ENCODE data around the gene FGR. TPM values are rescaled to one million over a fixed set of nuclear protein-coding genes. Genes with fewer than 3 reads are reported as not detected.

The FGR gene
- total RNA-seq, 1 donor from 2014 or later, result not detected

DNA sequence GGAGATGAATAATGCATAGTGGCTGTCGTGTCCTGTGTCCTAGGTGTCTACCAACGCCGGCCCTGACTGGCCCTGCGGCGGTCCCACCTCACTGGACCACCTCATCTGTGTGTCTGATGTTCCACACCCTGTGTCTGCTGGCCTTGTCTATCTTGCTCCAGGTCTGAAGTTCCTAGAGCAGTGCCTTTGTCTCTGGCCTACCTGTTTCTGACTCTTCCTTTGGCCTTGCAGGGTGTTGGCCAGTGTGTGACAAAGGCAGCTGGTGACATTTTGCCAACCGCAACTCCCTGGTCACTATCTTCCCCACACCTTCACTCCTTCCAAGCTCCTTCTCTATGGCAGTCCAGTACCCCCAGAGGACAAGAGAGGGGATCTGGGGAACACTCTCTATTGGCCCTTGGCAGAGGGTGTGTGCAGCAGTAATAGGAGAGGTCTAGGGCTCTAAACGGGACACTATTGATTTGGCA, 29.7 kb downstream of the FGR start:
- Mint-ChIP-seq H3K27me3 (ENCODE audit: low read depth) (no peaks in the 10 kb centered on the region), H3K4me1 (ENCODE audit: low read depth) (peaks cover 21% of the 10 kb centered on the region), H3K9me3 (ENCODE audit: low read depth) (no peaks in the 10 kb centered on the region), H3K36me3 (ENCODE audit: low read depth) (no peaks in the 10 kb centered on the region), H3K4me3 (ENCODE audit: unreplicated experiment) (no peak overlapping the region), H3K27ac (ENCODE audit: unreplicated experiment) (no peak overlapping the region)
- TF ChIP-seq, protein P1, sequence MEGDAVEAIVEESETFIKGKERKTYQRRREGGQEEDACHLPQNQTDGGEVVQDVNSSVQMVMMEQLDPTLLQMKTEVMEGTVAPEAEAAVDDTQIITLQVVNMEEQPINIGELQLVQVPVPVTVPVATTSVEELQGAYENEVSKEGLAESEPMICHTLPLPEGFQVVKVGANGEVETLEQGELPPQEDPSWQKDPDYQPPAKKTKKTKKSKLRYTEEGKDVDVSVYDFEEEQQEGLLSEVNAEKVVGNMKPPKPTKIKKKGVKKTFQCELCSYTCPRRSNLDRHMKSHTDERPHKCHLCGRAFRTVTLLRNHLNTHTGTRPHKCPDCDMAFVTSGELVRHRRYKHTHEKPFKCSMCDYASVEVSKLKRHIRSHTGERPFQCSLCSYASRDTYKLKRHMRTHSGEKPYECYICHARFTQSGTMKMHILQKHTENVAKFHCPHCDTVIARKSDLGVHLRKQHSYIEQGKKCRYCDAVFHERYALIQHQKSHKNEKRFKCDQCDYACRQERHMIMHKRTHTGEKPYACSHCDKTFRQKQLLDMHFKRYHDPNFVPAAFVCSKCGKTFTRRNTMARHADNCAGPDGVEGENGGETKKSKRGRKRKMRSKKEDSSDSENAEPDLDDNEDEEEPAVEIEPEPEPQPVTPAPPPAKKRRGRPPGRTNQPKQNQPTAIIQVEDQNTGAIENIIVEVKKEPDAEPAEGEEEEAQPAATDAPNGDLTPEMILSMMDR (IDR thresholded peaks at IDR 0.05), result no peak
- no peak for DNase-seq (ENCODE audit: low spot score)

- Mint-ChIP-seq H3K9me3 (ENCODE audit: low read depth) (no peaks in the 10 kb centered on the region), H3K4me3 (ENCODE audit: unreplicated experiment) (peak overlapping the region; percentile 95), H3K27ac (ENCODE audit: unreplicated experiment) (peak overlapping the region; percentile 59), H3K36me3 (ENCODE audit: low read depth) (no peaks in the 10 kb centered on the region), H3K27me3 (ENCODE audit: low read depth) (no peaks in the 10 kb centered on the region), H3K4me1 (ENCODE audit: low read depth) (peaks cover 21% of the 10 kb centered on the region)
- TF ChIP-seq, protein P1 (IDR thresholded peaks at IDR 0.05), result no peak
- no peak for DNase-seq (ENCODE audit: low spot score)
Measured at GRCh38 chr1:27604579-27605299, 30.2 kb downstream of the FGR start.

DNA sequence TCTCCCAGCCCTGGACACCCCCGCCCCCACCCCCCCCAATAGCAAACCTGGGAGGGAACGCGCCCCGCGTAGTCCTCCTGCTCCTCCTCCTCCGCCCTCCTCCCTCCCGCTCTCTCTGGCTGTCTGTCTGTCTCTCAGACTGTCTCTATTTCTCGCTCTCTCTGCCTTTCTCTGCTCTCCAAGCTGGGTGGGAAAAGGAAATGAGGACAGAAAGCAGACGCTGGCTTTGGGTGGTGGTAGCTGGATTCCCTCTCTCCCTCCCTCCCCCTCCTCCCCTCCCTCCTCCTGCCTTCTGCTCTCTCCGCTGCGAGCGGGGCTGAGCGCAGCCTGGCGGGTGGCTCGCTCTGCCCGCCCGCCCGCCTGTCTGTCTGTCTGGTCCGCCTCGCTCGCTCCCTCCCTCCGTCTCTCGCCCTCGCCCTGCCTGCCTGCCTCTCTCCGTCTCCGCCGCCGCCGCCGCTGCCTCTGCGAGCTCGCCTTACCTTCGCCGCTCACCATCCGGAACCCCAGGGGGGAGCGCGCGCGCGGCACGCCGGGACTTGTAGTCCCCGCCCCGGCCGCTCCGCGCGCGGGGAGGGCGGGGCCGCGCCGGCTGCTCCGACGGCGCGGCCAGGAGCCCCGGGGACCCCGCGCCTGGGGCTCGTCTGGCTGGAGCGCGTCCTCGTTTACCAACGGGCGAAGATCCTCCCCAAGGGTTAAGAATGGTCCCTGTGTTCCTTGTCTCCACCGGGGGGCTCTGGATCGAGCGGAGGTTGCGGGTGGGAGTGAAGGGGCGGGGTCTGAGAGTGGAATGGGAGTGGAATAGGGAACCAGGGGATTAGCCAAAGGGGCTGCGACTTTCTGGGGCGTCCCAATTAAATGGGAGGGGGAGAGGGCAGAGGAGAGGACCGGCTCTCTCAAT, 31.1 kb downstream of the FGR start, which contains the start of gene AHDC1:
AHDC1 (minus strand) TSS at position 464 of the 898 bp plus-strand sequence. CDS start 52,029 bp downstream, outside the sequence.
- Mint-ChIP-seq H3K4me3 (ENCODE audit: unreplicated experiment) (peak within 1 kb of the TSS; percentile 95), H3K9me3 (ENCODE audit: low read depth) (no peaks in the 10 kb centered on the region), H3K4me1 (ENCODE audit: low read depth) (peaks cover 21% of the 10 kb centered on the region), H3K27ac (ENCODE audit: unreplicated experiment) (peak within 1 kb of the TSS; percentile 96), H3K36me3 (ENCODE audit: low read depth) (no peaks in the 10 kb centered on the region), H3K27me3 (ENCODE audit: low read depth) (no peaks in the 10 kb centered on the region)
- TF ChIP-seq, protein P1 (IDR thresholded peaks at IDR 0.05), result peak; percentile 35
- no peak for DNase-seq (ENCODE audit: low spot score)

- Mint-ChIP-seq H3K36me3 (ENCODE audit: low read depth) (no peaks in the 10 kb centered on the region), H3K4me1 (ENCODE audit: low read depth) (peaks cover 21% of the 10 kb centered on the region), H3K9me3 (ENCODE audit: low read depth) (no peaks in the 10 kb centered on the region), H3K4me3 (ENCODE audit: unreplicated experiment) (peak overlapping the region; percentile 95), H3K27me3 (ENCODE audit: low read depth) (no peaks in the 10 kb centered on the region), H3K27ac (ENCODE audit: unreplicated experiment) (peak overlapping the region; percentile 54)
- no peak for DNase-seq (ENCODE audit: low spot score)
- TF ChIP-seq, protein P1 (IDR thresholded peaks at IDR 0.05), result no peak
Measured at GRCh38 chr1:27603309-27603680, 31.7 kb downstream of the FGR start.

All from chondrocyte (in vitro differentiated cells).